Measurements from ENCODE around the gene ROCK1. TPM values are rescaled to one million over a fixed set of nuclear protein-coding genes. Genes with fewer than 3 reads are reported as not detected.

The ROCK1 gene
- total RNA-seq, 2 donors from 2014 or later: 95.4 to 108 TPM

DNA sequence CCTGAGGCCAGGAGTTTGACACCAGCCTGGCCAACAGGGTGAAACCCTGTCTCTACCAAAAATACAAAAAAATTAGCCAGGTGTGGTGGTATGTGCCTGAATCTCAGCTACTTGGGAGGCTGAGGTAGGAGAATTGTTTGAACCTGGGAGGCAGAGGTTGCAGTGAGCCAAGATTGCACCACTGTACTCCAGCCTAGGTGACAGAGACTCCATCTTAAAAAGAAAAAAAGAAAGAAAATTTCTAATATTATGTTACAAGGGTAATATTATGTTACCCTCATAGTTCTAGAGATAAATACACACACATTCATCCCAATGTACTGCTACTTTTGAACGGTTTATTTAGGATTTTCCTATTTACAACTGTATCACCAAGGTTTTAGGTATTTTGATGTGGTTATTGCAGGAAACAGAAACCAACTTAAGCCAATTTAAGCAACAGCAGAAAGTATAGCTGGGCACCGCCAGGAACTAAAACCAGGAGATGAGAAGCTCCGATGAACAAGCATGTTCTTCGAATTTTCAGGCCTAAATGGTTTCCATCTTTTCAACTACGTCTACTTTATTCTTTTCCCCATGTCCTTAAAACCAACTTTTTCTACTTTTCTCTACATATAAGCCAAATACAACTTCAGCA is 11.8 kb upstream of the ROCK1 start:
- no peak overlapping the region for H3K4me3 ChIP-seq
- no peaks in the 10 kb centered on the region for H3K9me3 ChIP-seq
- ATAC-seq (ENCODE audit: insufficient number of reproducible peaks, low FRiP score, low read depth): no peak
- peaks cover 2 to 4% of the 10 kb centered on the region in 2 donors for H3K4me1 ChIP-seq (ENCODE audit: control insufficient read depth in 1 of 2, low read depth in 2 of 2)
- no peak overlapping the region for H3K27ac ChIP-seq
- TF ChIP-seq, protein P1, sequence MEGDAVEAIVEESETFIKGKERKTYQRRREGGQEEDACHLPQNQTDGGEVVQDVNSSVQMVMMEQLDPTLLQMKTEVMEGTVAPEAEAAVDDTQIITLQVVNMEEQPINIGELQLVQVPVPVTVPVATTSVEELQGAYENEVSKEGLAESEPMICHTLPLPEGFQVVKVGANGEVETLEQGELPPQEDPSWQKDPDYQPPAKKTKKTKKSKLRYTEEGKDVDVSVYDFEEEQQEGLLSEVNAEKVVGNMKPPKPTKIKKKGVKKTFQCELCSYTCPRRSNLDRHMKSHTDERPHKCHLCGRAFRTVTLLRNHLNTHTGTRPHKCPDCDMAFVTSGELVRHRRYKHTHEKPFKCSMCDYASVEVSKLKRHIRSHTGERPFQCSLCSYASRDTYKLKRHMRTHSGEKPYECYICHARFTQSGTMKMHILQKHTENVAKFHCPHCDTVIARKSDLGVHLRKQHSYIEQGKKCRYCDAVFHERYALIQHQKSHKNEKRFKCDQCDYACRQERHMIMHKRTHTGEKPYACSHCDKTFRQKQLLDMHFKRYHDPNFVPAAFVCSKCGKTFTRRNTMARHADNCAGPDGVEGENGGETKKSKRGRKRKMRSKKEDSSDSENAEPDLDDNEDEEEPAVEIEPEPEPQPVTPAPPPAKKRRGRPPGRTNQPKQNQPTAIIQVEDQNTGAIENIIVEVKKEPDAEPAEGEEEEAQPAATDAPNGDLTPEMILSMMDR (IDR thresholded peaks at IDR 0.05): no peak
- H3K27me3 ChIP-seq (replicated peaks; ENCODE audit: insufficient read depth): no peaks in the 10 kb centered on the region
- no peaks in the 10 kb centered on the region for H3K36me3 ChIP-seq
- DNase-seq (ENCODE audit: low spot score): no peak

DNA sequence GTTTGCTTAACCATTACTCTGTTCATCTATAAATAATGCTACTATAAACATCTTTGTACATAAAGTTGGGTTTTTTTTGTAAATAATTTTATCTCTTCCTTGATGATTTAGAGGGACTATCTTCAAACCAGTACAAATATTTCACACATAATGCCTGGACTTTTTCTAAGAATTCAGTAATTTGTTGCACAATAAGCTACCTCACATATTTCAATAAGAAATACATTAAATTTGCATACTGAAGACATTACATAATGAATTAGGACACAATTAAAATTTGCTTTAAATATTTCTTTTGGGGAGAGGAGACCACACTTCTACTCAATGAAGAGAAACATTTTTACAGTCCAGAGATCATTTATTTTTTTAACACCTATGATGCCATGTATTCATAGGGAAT is 7.2 kb upstream of the ROCK1 start:
- TF ChIP-seq, protein P1 (IDR thresholded peaks at IDR 0.05): no peak
- Histone ChIP-seq H3K27me3 (replicated peaks; ENCODE audit: insufficient read depth) (no peaks in the 10 kb centered on the region), H3K9me3 (no peaks in the 10 kb centered on the region), H3K27ac (peak overlapping the region in 1 of 2 donors; percentile 78), H3K36me3 (no peaks in the 10 kb centered on the region), H3K4me1 (ENCODE audit: control insufficient read depth in 1 of 2, low read depth in 2 of 2) (peaks cover 17 to 27% of the 10 kb centered on the region in 2 donors), H3K4me3 (no peak overlapping the region)
- no peak for ATAC-seq (ENCODE audit: insufficient number of reproducible peaks, low FRiP score, low read depth)
- DNase-seq (ENCODE audit: low spot score): no peak

DNA sequence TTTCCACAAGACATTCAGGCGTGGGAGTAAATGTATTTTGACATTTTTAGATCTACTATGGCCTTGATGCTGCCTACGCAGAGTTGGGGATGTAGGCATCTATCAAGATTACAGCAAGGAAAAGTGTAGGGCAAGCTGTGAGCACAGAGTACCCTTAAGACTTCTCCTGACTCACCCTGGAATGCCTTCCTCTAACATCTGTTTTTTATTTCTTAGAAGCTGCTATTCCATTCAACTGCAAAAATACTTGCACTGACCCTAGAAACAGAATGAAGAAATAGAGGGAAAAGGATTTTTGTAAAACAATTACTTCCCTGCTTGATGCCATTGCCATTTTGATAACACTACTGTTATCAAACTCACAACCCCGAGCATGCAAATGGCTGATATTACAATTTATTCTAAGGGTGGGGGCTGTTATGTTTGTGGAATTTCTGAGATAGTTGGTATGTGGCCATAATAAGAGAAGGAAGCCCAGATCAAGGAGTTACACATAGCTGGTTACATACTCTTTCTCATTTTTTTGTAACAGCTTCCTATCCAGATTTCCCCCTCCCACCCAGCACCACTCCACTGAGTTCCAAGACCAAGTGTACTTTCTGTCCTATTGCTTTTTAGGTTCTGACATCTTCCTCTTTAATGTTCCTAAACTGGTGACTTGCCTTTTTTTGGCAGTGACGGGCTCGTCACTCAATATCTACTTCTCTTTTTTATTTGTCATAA is 6.0 kb upstream of the ROCK1 start:
- Histone ChIP-seq H3K4me3 (peak overlapping the region; percentile 9), H3K27me3 (replicated peaks; ENCODE audit: insufficient read depth) (no peaks in the 10 kb centered on the region), H3K4me1 (ENCODE audit: control insufficient read depth in 1 of 2, low read depth in 2 of 2) (peaks cover 17 to 36% of the 10 kb centered on the region in 2 donors), H3K27ac (peak overlapping the region; percentile 68 to 78), H3K36me3 (no peaks in the 10 kb centered on the region), H3K9me3 (no peaks in the 10 kb centered on the region)
- TF ChIP-seq, protein P1 (IDR thresholded peaks at IDR 0.05): no peak
- ATAC-seq (ENCODE audit: insufficient number of reproducible peaks, low FRiP score, low read depth) (peak; percentile 65), DNase-seq (ENCODE audit: low spot score) (no peak)

DNA sequence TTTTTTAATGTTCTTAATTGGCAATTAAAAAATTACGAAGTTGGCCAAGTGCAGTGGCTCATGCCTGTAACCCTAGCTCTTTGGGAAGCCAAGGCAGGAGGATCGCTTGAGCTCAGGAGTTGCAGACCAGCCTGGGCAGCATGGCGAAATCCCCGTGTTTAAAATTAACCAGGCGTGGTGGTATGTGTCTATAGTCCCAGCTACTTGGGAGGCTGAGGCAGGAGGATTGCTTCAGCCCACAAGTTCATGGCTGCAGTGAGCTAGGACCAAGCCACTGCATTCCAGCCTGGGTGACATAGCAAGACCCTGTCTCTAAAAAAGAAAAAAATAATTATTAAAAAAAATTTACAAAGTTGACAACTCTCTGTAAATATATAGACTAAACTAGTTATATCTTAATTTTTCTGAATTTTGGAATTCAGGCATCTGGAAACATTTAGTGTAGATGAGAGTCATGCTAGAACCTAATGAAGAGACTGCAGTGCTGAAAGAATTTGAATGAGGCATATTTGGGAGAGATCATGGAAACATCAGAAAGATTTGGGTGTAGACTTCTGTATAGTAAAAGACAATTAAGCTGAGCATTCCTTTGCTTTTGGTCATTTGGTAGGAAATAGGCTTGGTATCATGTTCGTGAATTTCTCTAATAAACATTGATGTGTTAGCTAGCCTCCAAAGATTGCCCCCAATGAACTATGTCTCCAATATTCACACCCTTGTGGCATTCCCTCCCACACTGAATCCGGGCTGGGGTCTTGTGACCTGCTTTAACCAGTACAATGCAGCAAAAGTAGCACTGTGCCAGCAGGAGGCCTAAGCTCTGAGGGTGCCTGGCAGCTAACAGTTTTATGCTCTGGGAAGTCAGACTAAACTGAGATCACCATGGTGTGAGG is 4.2 kb upstream of the ROCK1 start:
- Histone ChIP-seq H3K9me3 (no peaks in the 10 kb centered on the region), H3K4me1 (ENCODE audit: control insufficient read depth in 1 of 2, low read depth in 2 of 2) (peaks cover 17 to 36% of the 10 kb centered on the region in 2 donors), H3K4me3 (no peak overlapping the region), H3K27ac (peak overlapping the region; percentile 60 to 78), H3K27me3 (replicated peaks; ENCODE audit: insufficient read depth) (no peaks in the 10 kb centered on the region), H3K36me3 (no peaks in the 10 kb centered on the region)
- ATAC-seq (ENCODE audit: insufficient number of reproducible peaks, low FRiP score, low read depth) (no peak), DNase-seq (ENCODE audit: low spot score) (no peak)
- TF ChIP-seq, protein P1 (IDR thresholded peaks at IDR 0.05): no peak

Measured in thoracic aorta (tissue), 2 donors.